Adrenal gland (tissue), 5 donors: ENCODE measurements around the gene SIRT5.

Experiments used
- POLR2A ChIP-seq, 2 donors: fragments of 450-650 bp; IDR thresholded peaks; one replicate each; pipeline ENCODE4 v1.6.1; 2017; ENCODE audit warnings: antibody characterized with exemption in 2 of 2, mild to moderate bottlenecking in 2 of 2, moderate library complexity in 1 of 2
- TF ChIP-seq, protein P1 (sequence below), 6 experiments: fragments of 450-650 bp in 4 of 6; fragments of 200-600 bp in 2 of 6; sonication (generic) in 1 of 6; IDR thresholded peaks; 1 replicate in 5 of 6; 2 replicates in 1 of 6; pipeline versions ENCODE4 v1.5.1 to v1.8.0; 2016 to 2021; ENCODE audit warnings: antibody characterized with exemption in 6 of 6, mild to moderate bottlenecking in 2 of 6, moderate library complexity in 1 of 6
- donor health status: DM: no; HTN: no; CAD: no.

DNA sequence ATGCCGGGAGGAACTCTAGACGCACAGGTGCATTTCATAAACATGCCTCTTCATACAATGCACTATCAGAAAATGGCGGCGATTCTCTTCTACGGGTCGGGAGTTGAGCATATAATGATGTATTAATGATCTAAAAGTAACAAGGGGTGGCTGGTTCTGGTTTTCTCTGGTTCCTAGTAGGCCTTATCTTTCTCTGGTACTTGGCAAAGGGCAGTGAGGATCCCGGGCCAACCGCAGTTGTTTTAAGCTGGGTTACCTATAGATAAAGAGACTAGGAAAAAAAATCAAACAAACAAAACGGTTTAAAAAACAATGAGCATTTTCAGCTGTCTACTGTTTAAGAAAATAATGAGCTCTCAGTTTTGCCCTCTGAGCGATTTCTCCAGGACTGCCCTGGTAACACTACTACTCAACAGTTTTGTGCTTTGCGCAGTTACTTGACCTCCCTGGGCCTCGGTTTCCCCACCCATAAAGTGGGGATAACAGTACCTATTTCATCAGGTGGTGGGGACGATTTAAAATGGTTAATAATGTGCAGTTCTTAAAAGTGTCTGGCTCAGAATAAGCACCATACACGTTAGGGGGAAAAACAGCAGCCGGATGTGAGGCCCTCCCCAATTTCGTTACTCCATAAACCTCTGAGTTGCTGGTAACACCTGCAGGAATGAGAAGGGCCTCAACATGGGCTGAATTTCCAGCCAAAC is 1.3 kb upstream of the SIRT5 start:
- no peak for TF ChIP-seq POLR2A (IDR thresholded peaks at IDR 0.05)
- TF ChIP-seq, protein P1, sequence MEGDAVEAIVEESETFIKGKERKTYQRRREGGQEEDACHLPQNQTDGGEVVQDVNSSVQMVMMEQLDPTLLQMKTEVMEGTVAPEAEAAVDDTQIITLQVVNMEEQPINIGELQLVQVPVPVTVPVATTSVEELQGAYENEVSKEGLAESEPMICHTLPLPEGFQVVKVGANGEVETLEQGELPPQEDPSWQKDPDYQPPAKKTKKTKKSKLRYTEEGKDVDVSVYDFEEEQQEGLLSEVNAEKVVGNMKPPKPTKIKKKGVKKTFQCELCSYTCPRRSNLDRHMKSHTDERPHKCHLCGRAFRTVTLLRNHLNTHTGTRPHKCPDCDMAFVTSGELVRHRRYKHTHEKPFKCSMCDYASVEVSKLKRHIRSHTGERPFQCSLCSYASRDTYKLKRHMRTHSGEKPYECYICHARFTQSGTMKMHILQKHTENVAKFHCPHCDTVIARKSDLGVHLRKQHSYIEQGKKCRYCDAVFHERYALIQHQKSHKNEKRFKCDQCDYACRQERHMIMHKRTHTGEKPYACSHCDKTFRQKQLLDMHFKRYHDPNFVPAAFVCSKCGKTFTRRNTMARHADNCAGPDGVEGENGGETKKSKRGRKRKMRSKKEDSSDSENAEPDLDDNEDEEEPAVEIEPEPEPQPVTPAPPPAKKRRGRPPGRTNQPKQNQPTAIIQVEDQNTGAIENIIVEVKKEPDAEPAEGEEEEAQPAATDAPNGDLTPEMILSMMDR (IDR thresholded peaks at IDR 0.05) = no peak
